Gastrocnemius medialis (tissue), 4 donors: ENCODE data around the gene IKZF4. TPM values are rescaled to one million over a fixed set of nuclear protein-coding genes. Genes with fewer than 3 reads are reported as not detected.

Source experiments
- ATAC-seq, 2 donors: fragments of 150-250 bp; one replicate each; pipeline ENCODE4 v1.9.1; 2016
- DNase-seq, 2 donors: peaks; one replicate each; pipeline ENCODE4 v3.0.0-alpha.2; 2019
- H3K27ac ChIP-seq, 4 donors: fragments of 200-600 bp; sonication (generic); 1 replicate in 1 of 4; 2 replicates in 3 of 4; pipeline ENCODE4 v1.5.1; 2016 to 2018; ENCODE audit warnings: mild to moderate bottlenecking in 2 of 4, moderate library complexity in 1 of 4
- H3K27me3 ChIP-seq, 3 donors: fragments of 200-600 bp; sonication (generic) in 2 of 3; 1 replicate in 1 of 3; 2 replicates in 2 of 3; pipeline versions ENCODE4 v1.5.1 to v1.6.0; 2016 to 2019; ENCODE audit warnings: mild to moderate bottlenecking in 1 of 3, moderate library complexity in 1 of 3
- H3K36me3 ChIP-seq, 2 donors: fragments of 200-600 bp; sonication (generic) in 1 of 2; one replicate each; pipeline ENCODE4 v1.5.1; 2017 to 2018
- H3K4me1 ChIP-seq, 2 donors: fragments of 200-600 bp; sonication (generic) in 1 of 2; one replicate each; pipeline ENCODE4 v1.5.1; 2016 to 2017; ENCODE audit warnings: mild to moderate bottlenecking in 2 of 2
- H3K4me3 ChIP-seq, 4 donors: fragments of 200-600 bp; sonication (generic) in 3 of 4; 1 replicate in 1 of 4; 2 replicates in 3 of 4; pipeline ENCODE4 v1.5.1; 2016 to 2019; ENCODE audit warnings: mild to moderate bottlenecking in 2 of 4
- H3K9me3 ChIP-seq, 3 donors: fragments of 200-600 bp; sonication (generic) in 2 of 3; 1 replicate in 1 of 3; 2 replicates in 2 of 3; pipeline ENCODE4 v1.5.1; 2016 to 2019
- CTCF ChIP-seq, 5 experiments: fragments of 450-650 bp in 3 of 5; fragments of 200-600 bp in 2 of 5; sonication (generic) in 2 of 5; IDR thresholded peaks in 4 of 5; conservative IDR thresholded peaks in 1 of 5; 1 replicate in 4 of 5; 2 replicates in 1 of 5; pipeline ENCODE4 v1.5.1; 2016 to 2019; ENCODE audit warnings: antibody characterized with exemption in 5 of 5, mild to moderate bottlenecking in 3 of 5, moderate library complexity in 3 of 5
- POLR2A ChIP-seq, 2 donors: fragments of 450-650 bp; IDR thresholded peaks; one replicate each; pipeline ENCODE4 v1.6.1; 2017; ENCODE audit warnings: antibody characterized with exemption in 2 of 2, mild to moderate bottlenecking in 2 of 2, moderate library complexity in 2 of 2
- in situ Hi-C, 4 donors: fragments of 200-750 bp; cut with MboI; loops; one replicate each; pipeline versions ENCODE4 v1.15.0 to v1.8.0; 2017; ENCODE audit warnings: low sequenced_read_pairs in 4 of 4
- intact Hi-C: fragments of 100-400 bp; cut with DNase I; formaldehyde crosslinking; loops from one replicate; pipeline ENCODE4 v1.15.1; 2023; ENCODE audit warnings: low total_unique reads
- total RNA-seq, 4 donors: library from RNA; depleted of rRNA; stranded (reverse); fragments of >200 nt; gene quantifications; one replicate each; pipeline versions ENCODE4 v1.1.0 to v1.2.3, GENCODE V29; 2016

IKZF4 gene
- total RNA-seq, 4 donors from 2014 or later = 4.0 to 6.3 (median 5.6) TPM

GRCh38 chr12:56013482-56013881, 7.4 kb upstream of the IKZF4 start:
- TF ChIP-seq POLR2A (IDR thresholded peaks at IDR 0.05) (no peak), CTCF (IDR thresholded peaks at IDR 0.05 in 4 of 5, conservative IDR thresholded peaks at IDR 0.05 in 1 of 5) (no peak)
- DNase-seq (no peak), ATAC-seq (no peak)
- Histone ChIP-seq H3K4me3 (no peak overlapping the region), H3K36me3 (peaks cover 0 to 7% of the 10 kb centered on the region in 2 donors), H3K9me3 (no peaks in the 10 kb centered on the region), H3K27me3 (no peaks in the 10 kb centered on the region), H3K4me1 (no peaks in the 10 kb centered on the region), H3K27ac (no peak overlapping the region)
- in situ Hi-C loops = no loop called here
- intact Hi-C loops = no loop called here

- TF ChIP-seq POLR2A (IDR thresholded peaks at IDR 0.05) (no peak), CTCF (IDR thresholded peaks at IDR 0.05 in 4 of 5, conservative IDR thresholded peaks at IDR 0.05 in 1 of 5) (no peak)
- Histone ChIP-seq H3K27ac (no peak overlapping the region), H3K36me3 (peaks cover 0 to 7% of the 10 kb centered on the region in 2 donors), H3K27me3 (no peaks in the 10 kb centered on the region), H3K9me3 (no peaks in the 10 kb centered on the region), H3K4me3 (no peak overlapping the region), H3K4me1 (no peaks in the 10 kb centered on the region)
- DNase-seq (no peak), ATAC-seq (no peak)
- in situ Hi-C loops = no loop called here
- intact Hi-C loops = no loop called here
Measured at GRCh38 chr12:56014205-56014604, 6.6 kb upstream of the IKZF4 start.

GRCh38 chr12:56017181-56017580, 3.7 kb upstream of the IKZF4 start:
- H3K4me3 ChIP-seq = no peak overlapping the region
- H3K4me1 ChIP-seq = no peaks in the 10 kb centered on the region
- TF ChIP-seq CTCF (IDR thresholded peaks at IDR 0.05 in 4 of 5, conservative IDR thresholded peaks at IDR 0.05 in 1 of 5) (no peak), POLR2A (IDR thresholded peaks at IDR 0.05) (no peak)
- in situ Hi-C loops = no loop called here
- intact Hi-C loops = no loop called here
- H3K27me3 ChIP-seq = no peaks in the 10 kb centered on the region
- ATAC-seq (no peak), DNase-seq (no peak)
- H3K36me3 ChIP-seq = peaks cover 0 to 7% of the 10 kb centered on the region in 2 donors
- no peak overlapping the region for H3K27ac ChIP-seq
- H3K9me3 ChIP-seq = no peaks in the 10 kb centered on the region

- TF ChIP-seq CTCF (IDR thresholded peaks at IDR 0.05 in 4 of 5, conservative IDR thresholded peaks at IDR 0.05 in 1 of 5) = no peak
- no peak for TF ChIP-seq POLR2A (IDR thresholded peaks at IDR 0.05)
- no peak overlapping the region for H3K27ac ChIP-seq
- no peaks in the 10 kb centered on the region for H3K9me3 ChIP-seq
- DNase-seq (no peak), ATAC-seq (no peak)
- in situ Hi-C loops = no loop called here
- no peaks in the 10 kb centered on the region for H3K4me1 ChIP-seq
- H3K36me3 ChIP-seq = peaks cover 0 to 7% of the 10 kb centered on the region in 2 donors
- intact Hi-C loops = no loop called here
- no peaks in the 10 kb centered on the region for H3K27me3 ChIP-seq
- no peak overlapping the region for H3K4me3 ChIP-seq
Measured at GRCh38 chr12:56018356-56018755, 2.5 kb upstream of the IKZF4 start.

- in situ Hi-C loops (no loop called here), intact Hi-C loops (no loop called here)
- TF ChIP-seq CTCF (IDR thresholded peaks at IDR 0.05 in 4 of 5, conservative IDR thresholded peaks at IDR 0.05 in 1 of 5) = no peak
- TF ChIP-seq POLR2A (IDR thresholded peaks at IDR 0.05) = no peak
- Histone ChIP-seq H3K27ac (no peak overlapping the region), H3K4me1 (no peaks in the 10 kb centered on the region), H3K4me3 (no peak overlapping the region), H3K9me3 (no peaks in the 10 kb centered on the region), H3K27me3 (no peaks in the 10 kb centered on the region), H3K36me3 (peaks cover 0 to 7% of the 10 kb centered on the region in 2 donors)
- ATAC-seq (no peak), DNase-seq (no peak)
Measured at GRCh38 chr12:56021889-56022497, 1.1 kb downstream of the IKZF4 start.
